AG08395 (cell line): Measurements from ENCODE around the gene DOCK9.

Source experiments
- DNase-seq: peaks from one replicate; pipeline ENCODE4 v3.0.0; 2012; ENCODE audit warnings: mixed read lengths, low spot score

The DOCK9 gene

DNA sequence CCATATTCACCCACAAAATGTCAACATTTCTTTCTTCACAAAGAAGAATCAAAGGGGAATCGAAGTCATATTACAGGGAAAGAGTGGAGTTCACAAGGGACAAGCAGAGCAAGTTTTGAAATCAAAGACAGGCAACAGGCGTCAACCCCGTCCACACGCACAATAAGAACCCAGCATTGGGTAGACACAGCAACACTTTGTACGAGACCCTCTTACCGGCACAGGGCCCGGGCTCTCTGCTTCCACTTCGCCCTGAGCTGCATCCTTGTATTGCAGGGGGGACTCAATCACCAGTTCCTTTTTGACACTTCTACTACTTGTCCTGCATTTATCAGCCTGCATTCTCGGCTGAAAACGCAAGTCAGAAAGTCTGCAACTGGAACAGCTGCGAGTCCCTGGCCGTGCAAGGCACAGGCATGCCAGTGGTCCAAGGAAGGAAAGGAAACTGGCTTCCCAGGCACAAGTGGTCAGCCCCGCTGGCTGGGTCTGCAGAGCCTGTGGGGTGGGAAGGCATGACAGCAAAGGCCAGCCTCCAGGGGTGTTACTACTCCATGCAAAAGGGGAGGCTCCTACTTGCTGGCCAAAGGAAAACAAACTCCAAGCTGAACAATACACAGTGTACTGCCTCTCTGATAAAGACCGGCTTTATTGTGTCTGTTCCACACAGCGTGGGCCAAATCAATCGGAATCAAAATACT is at the start of gene DOCK9:
DOCK9 (minus strand) TSS at position 497 of the 698 bp plus-strand sequence; CDS start at position 342, 155 bp downstream.
- peak; percentile 70 for DNase-seq

DNA sequence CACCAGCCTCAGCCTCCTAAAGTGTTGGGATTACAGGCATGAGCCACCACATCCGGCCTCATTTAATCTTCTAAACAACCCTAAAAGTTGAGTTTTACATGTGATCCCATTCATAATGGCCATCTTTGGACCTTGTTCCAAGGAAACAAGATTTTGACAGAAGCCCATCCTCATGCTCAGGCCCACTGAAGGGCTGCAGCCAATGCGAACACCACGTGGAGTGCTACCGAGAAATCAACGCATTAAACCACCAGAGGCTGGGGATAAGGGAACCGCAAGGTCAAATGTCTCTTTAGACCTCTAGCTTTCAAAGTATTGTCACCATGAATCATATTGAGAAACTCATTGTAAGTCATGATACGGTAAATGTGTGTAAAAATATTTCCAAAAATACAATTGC is 49.4 kb upstream of the DOCK9 start:
- no peak for DNase-seq

DNA sequence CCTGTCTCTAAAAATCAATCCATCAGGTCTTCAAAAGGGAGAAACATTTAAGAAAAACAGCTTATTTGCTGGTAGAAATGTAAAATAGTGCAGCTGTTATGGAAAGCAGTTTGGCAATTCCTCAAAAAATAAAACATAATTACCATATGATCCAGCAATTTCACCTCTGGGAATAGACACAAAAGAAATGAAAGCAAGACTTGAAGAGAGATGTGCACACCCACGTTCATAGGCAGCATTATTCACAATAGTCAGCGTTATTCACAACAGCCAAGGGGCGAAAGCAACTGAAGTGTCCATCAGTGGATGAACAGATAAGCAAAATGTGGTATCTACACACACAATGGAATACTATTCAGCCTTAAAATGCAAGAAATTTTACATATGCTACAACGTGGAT is 45.1 kb upstream of the DOCK9 start:
- no peak for DNase-seq

- DNase-seq = peak; percentile 36
Observed at GRCh38 chr13:99018418-99019180, 40.7 kb upstream of the DOCK9 start.

- DNase-seq = peak; percentile 24
Observed at GRCh38 chr13:99015606-99016490, 38.0 kb upstream of the DOCK9 start.

GRCh38 chr13:99014522-99014921 is 36.7 kb upstream of the DOCK9 start:
- DNase-seq = no peak

- no peak for DNase-seq
Observed at GRCh38 chr13:99013951-99014350, 36.1 kb upstream of the DOCK9 start.

DNA sequence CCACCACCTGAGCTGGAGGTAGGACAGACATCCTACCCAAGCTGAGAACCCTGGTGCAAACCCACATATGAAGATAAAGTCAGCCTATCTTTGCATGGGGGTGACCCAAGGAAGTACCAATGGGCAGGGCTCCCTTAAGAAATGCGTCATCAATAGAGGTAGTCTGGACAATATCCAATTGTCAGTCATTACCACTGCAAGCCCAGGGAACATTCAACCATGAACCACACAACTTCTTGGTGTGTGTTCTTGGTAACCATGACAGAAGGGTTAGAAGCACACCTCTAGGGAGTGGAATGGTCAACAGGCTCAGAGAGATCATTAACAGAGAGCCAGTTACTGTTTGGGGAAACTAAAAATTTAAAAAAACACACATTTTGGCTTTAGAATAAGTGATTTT is 34.7 kb upstream of the DOCK9 start:
- no peak for DNase-seq

DNA sequence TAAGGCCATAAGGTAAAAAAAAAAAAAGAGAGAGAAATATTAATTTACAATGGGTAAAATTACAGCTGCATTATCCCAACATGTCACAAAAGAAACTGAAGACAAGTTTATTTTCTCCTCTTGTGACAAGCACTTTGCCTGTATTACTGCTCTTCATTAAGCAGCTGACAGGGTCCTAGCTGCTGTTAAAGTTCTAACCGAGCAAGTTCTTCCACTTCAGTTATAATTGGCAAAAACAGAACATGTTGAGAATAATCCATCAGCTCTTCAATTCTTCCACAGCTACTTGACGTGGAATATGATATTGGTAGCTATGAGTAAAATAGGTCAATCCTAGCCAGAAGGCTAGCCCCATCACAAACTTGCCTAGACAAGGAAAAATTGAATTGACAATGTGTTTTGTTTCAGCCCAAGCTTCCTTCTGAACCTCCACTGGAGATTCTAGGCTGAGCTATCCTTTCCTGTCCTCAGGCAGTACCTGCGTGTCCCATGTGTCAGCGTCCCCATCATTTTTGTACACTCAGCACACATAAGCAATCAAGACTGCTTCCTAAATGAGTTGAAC is 32.2 kb upstream of the DOCK9 start:
- DNase-seq = no peak

GRCh38 chr13:99008577-99008976 is 30.7 kb upstream of the DOCK9 start:
- DNase-seq = no peak

DNA sequence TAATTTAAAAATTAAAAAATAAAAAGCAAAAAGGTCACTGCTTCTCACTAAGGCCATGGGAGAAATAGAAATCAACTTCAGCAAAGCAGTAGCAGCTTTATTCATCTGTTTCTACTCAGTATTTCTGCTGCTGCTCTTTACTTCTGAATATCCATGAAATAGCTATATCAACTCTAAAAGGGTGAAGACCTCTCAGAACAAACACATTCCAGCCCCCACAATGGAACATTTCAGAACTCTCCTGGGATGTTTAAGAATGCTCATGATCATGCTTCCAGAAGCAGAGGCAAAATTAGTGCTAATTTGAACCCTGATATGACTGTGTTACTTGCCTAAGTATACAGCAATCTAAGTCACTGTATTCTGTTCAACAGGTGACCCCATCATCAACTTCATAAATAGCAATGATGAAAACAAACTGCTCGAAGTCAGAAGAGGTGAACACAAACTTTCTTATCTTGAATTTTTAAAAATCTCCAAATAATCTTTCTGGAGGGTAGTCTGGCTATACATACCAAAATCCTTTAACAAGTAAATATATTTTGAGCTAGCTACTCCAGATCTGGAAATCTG is 29.6 kb upstream of the DOCK9 start:
- no peak for DNase-seq

GRCh38 chr13:99005609-99006008 is 27.7 kb upstream of the DOCK9 start:
- DNase-seq = no peak

GRCh38 chr13:99004978-99005377 is 27.1 kb upstream of the DOCK9 start:
- DNase-seq = no peak

- DNase-seq = no peak
Observed at GRCh38 chr13:99003851-99004471, 26.1 kb upstream of the DOCK9 start.

GRCh38 chr13:99003186-99003585 is 25.3 kb upstream of the DOCK9 start:
- DNase-seq = no peak

DNA sequence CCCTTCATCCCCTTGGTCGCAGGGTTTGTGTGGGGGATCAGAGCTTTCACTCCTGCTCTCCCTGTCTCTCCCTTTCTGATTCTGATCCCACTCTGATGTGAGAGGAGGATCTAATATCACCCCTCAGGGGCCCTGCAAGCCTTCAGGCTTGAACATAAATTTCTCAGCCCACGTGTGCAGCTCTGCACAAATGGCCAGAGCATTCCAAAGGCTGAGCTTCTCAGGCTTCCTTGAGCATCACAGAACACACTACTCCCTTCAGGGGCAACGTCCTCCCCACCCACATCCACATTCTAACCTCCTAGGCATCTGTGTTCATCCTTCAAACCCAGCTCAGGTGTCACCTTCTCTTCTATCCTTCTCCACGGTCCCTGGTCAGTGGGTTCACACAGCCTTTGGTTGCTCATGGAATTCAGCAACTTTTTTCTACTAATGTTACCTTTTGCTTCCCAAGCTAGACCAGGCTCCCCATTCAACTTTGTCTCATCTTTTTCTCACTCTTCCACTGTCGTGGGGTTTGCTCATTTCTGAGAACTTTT is 24.4 kb upstream of the DOCK9 start:
- DNase-seq = no peak

- no peak for DNase-seq
Observed at GRCh38 chr13:99000137-99000536, 22.3 kb upstream of the DOCK9 start.

DNA sequence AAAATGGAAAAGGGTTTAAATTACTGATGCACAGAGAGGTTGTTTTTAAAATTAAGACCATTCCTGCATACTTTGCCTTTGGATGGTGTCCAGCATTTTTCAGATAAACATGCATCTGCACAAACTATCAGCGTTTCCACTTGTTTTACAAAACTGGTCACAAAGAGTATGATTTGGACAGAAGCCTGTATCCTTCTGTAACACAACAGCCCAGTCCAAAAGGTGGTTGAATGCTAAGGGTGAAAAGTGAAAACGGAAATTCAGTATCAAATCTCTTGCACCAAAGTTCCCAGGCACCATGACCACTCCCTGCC is 21.7 kb upstream of the DOCK9 start:
- peak; percentile 11 for DNase-seq

DNA sequence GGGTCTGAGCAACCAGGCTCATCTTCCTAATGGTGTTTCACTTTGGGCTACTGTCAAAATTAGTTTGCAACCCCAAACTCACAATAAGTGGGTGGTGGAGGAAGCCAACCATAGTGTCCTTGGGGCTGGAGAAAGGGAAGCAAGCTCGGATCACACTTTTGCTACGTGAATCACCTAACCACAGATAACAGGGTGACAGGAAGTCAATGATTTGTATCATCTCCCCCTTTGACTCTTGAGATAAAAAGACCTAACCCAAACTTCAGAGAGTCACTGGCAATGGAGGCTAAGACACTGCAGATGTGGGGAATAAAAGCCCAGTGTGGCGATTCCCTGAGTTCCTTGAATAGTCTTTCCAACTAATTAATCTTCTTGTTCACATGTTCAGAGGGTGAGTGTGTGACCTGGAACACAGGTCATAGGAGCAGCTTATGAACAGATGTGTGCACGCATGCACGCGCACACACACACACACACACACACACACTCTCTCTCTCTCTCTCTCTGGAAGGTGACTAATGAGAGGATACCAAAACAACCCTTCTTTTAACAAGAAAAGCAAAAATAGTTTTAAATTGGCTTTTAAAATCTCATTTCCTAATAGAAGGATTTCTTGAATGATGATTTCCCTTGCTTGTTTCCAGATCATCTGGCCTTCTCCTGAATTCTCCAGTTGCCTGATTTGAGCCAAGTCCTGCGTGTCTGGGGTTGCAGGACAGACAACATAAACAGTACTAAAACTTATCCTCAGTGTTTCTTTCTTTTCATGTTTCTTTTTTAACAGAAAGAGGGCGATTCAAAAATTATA is 21.2 kb upstream of the DOCK9 start:
- peak; percentile 45 for DNase-seq
